Trophoblast cell (in vitro differentiated cells and primary cell): ENCODE results near the gene FGD5.

Experiments
- DNase-seq, 2 donors: peaks; one replicate each; pipeline ENCODE4 v3.0.0-alpha.2; 2016
- H2AFZ ChIP-seq: 2 replicates; pipeline ENCODE4 v1.6.1; 2013; ENCODE audit warnings: low read length, moderate library complexity, mild to moderate bottlenecking; ENCODE audit not compliant: insufficient read depth, poor library complexity
- H2AK5ac ChIP-seq: 2 replicates; pipeline ENCODE4 v1.6.1; 2013; ENCODE audit warnings: mild to moderate bottlenecking, low read length
- H2BK120ac ChIP-seq: 2 replicates; pipeline ENCODE4 v1.6.1; 2013; ENCODE audit warnings: low read length, mild to moderate bottlenecking, moderate library complexity; ENCODE audit not compliant: insufficient read depth, poor library complexity
- H2BK12ac ChIP-seq: 2 replicates; pipeline ENCODE4 v1.6.1; 2013; ENCODE audit warnings: mild to moderate bottlenecking, low read length, moderate library complexity
- H2BK5ac ChIP-seq: 2 replicates; pipeline ENCODE4 v1.6.1; 2013; ENCODE audit warnings: low read length, low read depth, moderate library complexity, mild to moderate bottlenecking; ENCODE audit not compliant: poor library complexity
- H3K14ac ChIP-seq: 2 replicates; pipeline ENCODE4 v1.6.1; 2013; ENCODE audit warnings: mild to moderate bottlenecking, low read length
- H3K18ac ChIP-seq: 2 replicates; pipeline ENCODE4 v1.6.1; 2013; ENCODE audit warnings: mild to moderate bottlenecking, low read length
- H3K23ac ChIP-seq: 2 replicates; pipeline ENCODE4 v1.6.1; 2013; ENCODE audit warnings: low read length
- H3K27ac ChIP-seq: 2 replicates; pipeline ENCODE4 v1.5.1; 2013; ENCODE audit warnings: low read depth, mild to moderate bottlenecking, inconsistent platforms, low read length, moderate library complexity
- H3K27me3 ChIP-seq: 2 replicates; pipeline ENCODE4 v1.6.1; 2013; ENCODE audit warnings: inconsistent platforms, mild to moderate bottlenecking, low read length, moderate library complexity; ENCODE audit not compliant: insufficient read depth
- H3K36me3 ChIP-seq, 2 experiments: 1 replicate in 1 of 2; 2 replicates in 1 of 2; pipeline ENCODE4 v1.6.1; 2013; ENCODE audit warnings: low read length in 2 of 2, mild to moderate bottlenecking in 2 of 2, moderate library complexity in 1 of 2; ENCODE audit not compliant: insufficient read depth in 2 of 2, control insufficient read depth in 1 of 2
- H3K4ac ChIP-seq: 2 replicates; pipeline ENCODE4 v1.6.1; 2013; ENCODE audit warnings: low read depth, mild to moderate bottlenecking, low read length, moderate library complexity
- H3K4me1 ChIP-seq, 2 experiments: 1 replicate in 1 of 2; 2 replicates in 1 of 2; pipeline ENCODE4 v1.6.1; 2013; ENCODE audit warnings: low read length in 2 of 2, mild to moderate bottlenecking in 2 of 2, moderate library complexity in 1 of 2; ENCODE audit not compliant: insufficient read depth in 2 of 2, control insufficient read depth in 1 of 2
- H3K4me2 ChIP-seq: 2 replicates; pipeline ENCODE4 v1.6.1; 2013; ENCODE audit warnings: inconsistent platforms, mild to moderate bottlenecking, low read length, moderate library complexity
- H3K4me3 ChIP-seq: 2 replicates; pipeline ENCODE4 v1.5.1; 2013; ENCODE audit warnings: mild to moderate bottlenecking, low read depth, low read length, inconsistent platforms
- H3K79me1 ChIP-seq: one replicate; pipeline ENCODE4 v1.6.1; 2013; ENCODE audit warnings: low read length
- H3K79me2 ChIP-seq: 2 replicates; pipeline ENCODE4 v1.6.1; 2013; ENCODE audit warnings: low read length, mild to moderate bottlenecking; ENCODE audit not compliant: control insufficient read depth, insufficient read depth, poor library complexity
- H3K9ac ChIP-seq: 2 replicates; pipeline ENCODE4 v1.6.1; 2013; ENCODE audit warnings: mild to moderate bottlenecking, low read length
- H3K9me3 ChIP-seq: 2 replicates; pipeline ENCODE4 v1.6.1; 2013; ENCODE audit warnings: low read depth, mild to moderate bottlenecking, control low read depth, inconsistent platforms, low read length; ENCODE audit not compliant: insufficient read depth
- H4K12ac ChIP-seq: 2 replicates; pipeline ENCODE4 v1.6.1; 2013; ENCODE audit warnings: low read depth, mild to moderate bottlenecking, low read length, moderate library complexity
- H4K8ac ChIP-seq: 2 replicates; pipeline ENCODE4 v1.6.1; 2013; ENCODE audit warnings: low read depth, mild to moderate bottlenecking, low read length, moderate library complexity
- H4K91ac ChIP-seq: one replicate; pipeline ENCODE4 v1.6.1; 2013; ENCODE audit warnings: low read depth, mild to moderate bottlenecking, low read length, moderate library complexity
- WGBS: extraction: QIAGEN DNeasy Blood & Tissue Kit; methylation state at CpG from one replicate; pipeline ENCODE4 v1.1.7; 2013; ENCODE audit warnings: missing lambda C conversion rate; ENCODE audit not compliant: insufficient read length, insufficient coverage; ENCODE audit errors: extremely low coverage; 5-methylcytosine and 5-hydroxymethylcytosine counted together

Gene FGD5

DNA sequence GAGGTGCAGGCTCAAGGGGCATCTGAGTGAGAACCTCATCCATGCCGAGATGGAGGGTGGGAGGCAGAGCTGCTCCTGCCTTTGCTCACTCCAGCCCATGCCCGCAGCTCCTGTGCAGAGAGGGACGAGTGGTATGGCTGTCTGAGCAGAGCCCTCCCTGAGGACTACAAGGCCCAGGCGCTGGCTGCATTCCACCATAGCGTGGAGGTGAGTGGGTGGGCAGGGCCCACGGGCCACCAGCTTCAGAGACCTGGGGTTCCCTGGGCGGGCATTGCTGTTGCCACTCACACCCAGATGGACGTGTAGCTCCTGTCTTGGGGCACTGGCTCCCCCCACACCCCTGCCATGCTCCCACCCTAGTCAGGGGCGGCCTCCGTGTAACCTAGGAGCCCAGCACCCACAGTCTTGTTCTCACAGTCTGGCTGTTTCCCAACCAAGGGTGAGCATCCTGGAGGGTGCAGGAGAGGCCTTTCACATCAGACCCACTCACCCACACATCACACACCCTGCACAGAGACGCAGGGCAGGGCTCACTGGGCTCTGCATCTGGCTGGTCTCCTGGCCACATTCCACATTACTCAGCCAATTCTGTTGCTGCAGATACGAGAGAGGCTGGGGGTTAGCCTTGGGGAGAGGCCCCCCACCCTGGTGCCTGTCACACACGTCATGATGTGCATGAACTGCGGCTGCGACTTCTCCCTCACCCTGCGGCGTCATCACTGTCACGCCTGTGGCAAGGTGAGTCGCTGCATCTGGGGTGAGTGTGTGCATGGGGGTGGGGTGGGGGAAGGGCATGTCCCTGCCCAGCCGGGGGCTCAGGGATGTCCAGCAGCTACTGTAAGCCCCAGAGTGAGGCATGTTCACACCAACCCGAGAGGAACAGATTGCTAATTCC, 103.3 kb downstream of the FGD5 start:
- Histone ChIP-seq H4K91ac (no peak overlapping the region), H4K12ac (no peak overlapping the region), H3K79me1 (no peaks in the 10 kb centered on the region), H2AK5ac (no peak overlapping the region), H3K18ac (no peak overlapping the region), H4K8ac (no peak overlapping the region), H2AFZ (no peak overlapping the region), H3K14ac (no peak overlapping the region), H3K4me2 (no peak overlapping the region), H3K79me2 (no peaks in the 10 kb centered on the region), H2BK120ac (no peak overlapping the region), H3K27me3 (no peaks in the 10 kb centered on the region), H3K9me3 (no peaks in the 10 kb centered on the region), H3K36me3 (peaks cover 0 to 11% of the 10 kb centered on the region in 2 experiments), H3K4me3 (no peak overlapping the region), H3K27ac (no peak overlapping the region), H2BK5ac (no peak overlapping the region), H2BK12ac (no peak overlapping the region), H3K4ac (no peak overlapping the region), H3K23ac (no peak overlapping the region), H3K4me1 (peaks cover 3 to 6% of the 10 kb centered on the region in 2 experiments), H3K9ac (no peak overlapping the region)
- WGBS = no CpG with 5 or more reads among the region's 21 CpGs
- no peak for DNase-seq

DNA sequence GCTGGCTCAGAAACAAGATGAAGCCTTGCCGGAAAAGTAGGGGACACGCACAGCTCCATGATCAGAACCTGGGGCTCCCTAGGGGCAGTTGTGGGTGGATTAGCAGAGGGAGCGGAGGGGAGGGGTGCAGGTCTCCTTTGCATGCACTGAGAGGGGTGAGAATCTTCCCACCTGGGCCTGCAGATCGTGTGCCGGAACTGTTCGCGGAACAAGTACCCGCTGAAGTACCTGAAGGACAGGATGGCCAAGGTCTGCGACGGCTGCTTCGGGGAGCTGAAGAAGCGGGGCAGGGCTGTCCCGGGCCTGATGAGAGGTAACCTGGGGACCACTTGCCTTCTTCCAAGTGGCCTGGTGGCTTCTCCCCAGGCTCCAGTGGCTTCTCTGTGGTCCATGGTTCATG, 104.1 kb downstream of the FGD5 start:
- H3K23ac ChIP-seq = no peak overlapping the region
- H2AK5ac ChIP-seq = no peak overlapping the region
- H3K36me3 ChIP-seq = peaks cover 0 to 13% of the 10 kb centered on the region in 2 experiments
- no peak overlapping the region for H2BK12ac ChIP-seq
- no peak overlapping the region for H2BK5ac ChIP-seq
- no peaks in the 10 kb centered on the region for H3K79me1 ChIP-seq
- no peaks in the 10 kb centered on the region for H3K79me2 ChIP-seq
- no peak overlapping the region for H4K12ac ChIP-seq
- H3K4me1 ChIP-seq = peaks cover 3 to 6% of the 10 kb centered on the region in 2 experiments
- DNase-seq = no peak
- H4K8ac ChIP-seq = no peak overlapping the region
- no peak overlapping the region for H2BK120ac ChIP-seq
- no peak overlapping the region for H2AFZ ChIP-seq
- no peak overlapping the region for H3K4ac ChIP-seq
- no peak overlapping the region for H3K9ac ChIP-seq
- H3K14ac ChIP-seq = no peak overlapping the region
- H3K27me3 ChIP-seq = no peaks in the 10 kb centered on the region
- no peak overlapping the region for H4K91ac ChIP-seq
- H3K9me3 ChIP-seq = no peaks in the 10 kb centered on the region
- no CpG with 5 or more reads among the region's 13 CpGs for WGBS
- no peak overlapping the region for H3K4me3 ChIP-seq
- no peak overlapping the region for H3K27ac ChIP-seq
- H3K18ac ChIP-seq = no peak overlapping the region
- no peak overlapping the region for H3K4me2 ChIP-seq

DNA sequence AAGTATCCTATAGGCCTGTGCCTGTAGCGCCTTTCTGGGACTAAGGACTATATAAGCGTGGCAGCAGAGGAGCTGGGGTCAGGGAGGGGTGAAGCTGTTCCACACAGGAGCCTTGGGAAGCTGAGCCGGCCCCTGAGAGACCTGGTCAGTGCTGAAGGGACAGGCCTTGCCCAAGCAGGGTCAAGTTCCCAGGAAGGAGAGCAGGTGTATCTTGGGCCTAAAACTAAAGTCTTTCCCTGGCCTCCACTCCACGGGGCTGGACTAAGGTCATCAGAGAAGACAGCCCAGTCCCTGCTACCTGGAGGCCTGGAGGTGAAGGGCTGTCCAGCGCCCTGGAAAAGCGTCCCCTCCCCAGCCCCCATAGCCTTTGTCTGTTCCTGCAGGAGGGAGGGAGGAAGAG, 104.7 kb downstream of the FGD5 start:
- H3K36me3 ChIP-seq = peaks cover 0 to 13% of the 10 kb centered on the region in 2 experiments
- no peak overlapping the region for H3K14ac ChIP-seq
- H3K79me2 ChIP-seq = no peaks in the 10 kb centered on the region
- peaks cover 3 to 6% of the 10 kb centered on the region in 2 experiments for H3K4me1 ChIP-seq
- H2AK5ac ChIP-seq = no peak overlapping the region
- DNase-seq = no peak
- no CpG with 5 or more reads among the region's 6 CpGs for WGBS
- no peak overlapping the region for H3K9ac ChIP-seq
- no peak overlapping the region for H2BK5ac ChIP-seq
- no peak overlapping the region for H3K4me2 ChIP-seq
- H3K4me3 ChIP-seq = no peak overlapping the region
- no peak overlapping the region for H3K23ac ChIP-seq
- H3K27ac ChIP-seq = no peak overlapping the region
- H4K8ac ChIP-seq = no peak overlapping the region
- no peaks in the 10 kb centered on the region for H3K9me3 ChIP-seq
- H2BK120ac ChIP-seq = no peak overlapping the region
- H4K91ac ChIP-seq = no peak overlapping the region
- no peak overlapping the region for H4K12ac ChIP-seq
- no peak overlapping the region for H3K4ac ChIP-seq
- H3K79me1 ChIP-seq = no peaks in the 10 kb centered on the region
- H2AFZ ChIP-seq = no peak overlapping the region
- no peak overlapping the region for H3K18ac ChIP-seq
- no peak overlapping the region for H2BK12ac ChIP-seq
- H3K27me3 ChIP-seq = no peaks in the 10 kb centered on the region

DNA sequence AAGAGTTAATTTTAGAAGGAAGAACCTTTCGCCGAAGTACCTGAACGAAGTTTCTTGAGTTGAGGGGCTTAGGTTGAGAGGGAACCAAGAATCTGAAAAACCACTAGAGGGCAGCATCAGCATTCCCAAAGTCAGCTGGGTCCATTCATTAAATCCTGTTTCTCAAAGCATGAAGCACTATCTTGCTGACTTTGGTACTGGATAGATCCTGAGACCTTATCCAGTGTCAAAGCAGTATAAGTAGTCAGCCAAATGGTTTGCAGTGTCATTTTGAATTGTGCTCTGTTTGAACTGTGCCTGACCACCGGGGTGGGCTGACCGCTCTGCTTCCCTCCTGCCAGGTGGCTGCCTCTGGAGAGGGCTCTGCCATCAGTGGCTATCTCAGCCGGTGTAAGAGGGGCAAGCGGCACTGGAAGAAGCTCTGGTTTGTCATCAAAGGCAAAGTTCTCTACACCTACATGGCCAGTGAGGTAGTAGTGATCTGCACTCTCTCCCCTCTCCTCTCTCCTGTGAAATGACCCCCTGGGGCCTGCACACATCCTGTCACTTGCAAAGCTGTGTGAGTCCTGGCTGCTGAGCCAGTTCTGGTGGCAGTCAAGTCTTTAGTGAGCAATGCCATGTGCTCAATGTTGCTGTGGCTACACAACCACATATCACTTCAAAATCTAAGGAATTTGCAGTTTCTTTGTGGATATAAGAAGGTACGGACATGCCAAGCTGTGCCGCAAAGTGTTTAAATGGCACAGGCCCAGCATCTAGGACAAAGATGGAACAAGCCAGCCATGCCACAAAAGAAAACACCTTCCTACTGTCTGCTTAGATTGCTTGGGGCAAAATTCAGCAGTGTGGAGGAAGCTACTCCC, 107.2 kb downstream of the FGD5 start:
- H2BK12ac ChIP-seq = no peak overlapping the region
- no peak overlapping the region for H3K23ac ChIP-seq
- no peak overlapping the region for H4K8ac ChIP-seq

More for the DNA sequence above, 107.2 kb downstream of the FGD5 start:
- H3K79me1 ChIP-seq = no peaks in the 10 kb centered on the region
- WGBS = no CpG with 5 or more reads among the region's 9 CpGs
- H3K36me3 ChIP-seq = peaks cover 0 to 11% of the 10 kb centered on the region in 2 experiments
- no peak overlapping the region for H2AK5ac ChIP-seq
- H3K4me1 ChIP-seq = peaks cover 3 to 6% of the 10 kb centered on the region in 2 experiments
- no peaks in the 10 kb centered on the region for H3K79me2 ChIP-seq
- no peak overlapping the region for H2BK5ac ChIP-seq
- peak overlapping the region; percentile 18 for H3K9ac ChIP-seq
- H3K4me2 ChIP-seq = no peak overlapping the region
- no peak overlapping the region for H3K4me3 ChIP-seq
- no peak overlapping the region for H3K27ac ChIP-seq
- no peak overlapping the region for H2BK120ac ChIP-seq
- no peak overlapping the region for H3K14ac ChIP-seq
- H3K27me3 ChIP-seq = no peaks in the 10 kb centered on the region
- no peak overlapping the region for H3K4ac ChIP-seq
- no peak overlapping the region for H2AFZ ChIP-seq
- no peak overlapping the region for H3K18ac ChIP-seq
- H4K91ac ChIP-seq = no peak overlapping the region
- DNase-seq = peak; percentile 44 to 82
- no peaks in the 10 kb centered on the region for H3K9me3 ChIP-seq
- H4K12ac ChIP-seq = no peak overlapping the region
